Nephron (organoid): ENCODE measurements around the gene GGTLC1.
"Not testable (repeated sequence)": the region's sequence is repeated elsewhere in the genome, so short reads cannot be mapped to it uniquely, and the experiment has no call there.

Source experiments
- H3K27ac Mint-ChIP-seq, 3 experiments: 2 replicates each; pipeline ENCODE4 v1.8.0; 2020; ENCODE audit warnings: mixed read lengths in 3 of 3, mild to moderate bottlenecking in 2 of 3, moderate library complexity in 1 of 3
- H3K27me3 Mint-ChIP-seq: 2 replicates; pipeline ENCODE4 v1.8.0; 2021; ENCODE audit warnings: low read depth, mild to moderate bottlenecking, moderate library complexity, mixed read lengths
- H3K36me3 Mint-ChIP-seq: 2 replicates; pipeline ENCODE4 v1.8.0; 2020; ENCODE audit warnings: low read depth, mixed read lengths
- H3K4me1 Mint-ChIP-seq: 2 replicates; pipeline ENCODE4 v1.8.0; 2020; ENCODE audit warnings: mixed read lengths
- H3K4me3 Mint-ChIP-seq, 3 experiments: 2 replicates each; pipeline ENCODE4 v1.8.0; 2020; ENCODE audit warnings: mild to moderate bottlenecking in 3 of 3, mixed read lengths in 3 of 3, moderate library complexity in 2 of 3
- H3K9me3 Mint-ChIP-seq: 2 replicates; pipeline ENCODE4 v1.8.0; 2020; ENCODE audit warnings: mixed read lengths
- CTCF ChIP-seq, 3 experiments: fragments of 200-600 bp; sonication (generic); IDR thresholded peaks; one replicate each; pipeline ENCODE4 v1.5.0; 2021; ENCODE audit warnings: antibody characterized with exemption in 3 of 3; ENCODE audit not compliant: unreplicated experiment in 3 of 3

The GGTLC1 gene

GRCh38 chr20:23985066-23985789 is 3.4 kb downstream of the GGTLC1 start:
- not testable (repeated sequence) for H3K9me3 Mint-ChIP-seq, H3K27ac Mint-ChIP-seq, H3K27me3 Mint-ChIP-seq, H3K36me3 Mint-ChIP-seq, H3K4me3 Mint-ChIP-seq
- peaks cover 21% of the 10 kb centered on the region for H3K4me1 Mint-ChIP-seq

- peak; percentile 28 to 30 (median 28) for TF ChIP-seq CTCF (IDR thresholded peaks at IDR 0.05; ENCODE audit: unreplicated experiment in 3 of 3)
- not testable (repeated sequence) for H3K27me3 Mint-ChIP-seq, H3K36me3 Mint-ChIP-seq, H3K4me3 Mint-ChIP-seq, H3K9me3 Mint-ChIP-seq
- Mint-ChIP-seq H3K4me1 (peaks cover 26% of the 10 kb centered on the region), H3K27ac (peak overlapping the region in 2 of 3 experiments; percentile 11 to 58)
Measured at GRCh38 chr20:23984476-23985023, 4.0 kb downstream of the GGTLC1 start.

GRCh38 chr20:23982112-23983018 is 6.2 kb downstream of the GGTLC1 start:
- not testable (repeated sequence) for H3K4me3 Mint-ChIP-seq, H3K9me3 Mint-ChIP-seq

GRCh38 chr20:23981526-23981925 is 7.1 kb downstream of the GGTLC1 start:
- not testable (repeated sequence) for H3K36me3 Mint-ChIP-seq, H3K4me3 Mint-ChIP-seq, H3K27me3 Mint-ChIP-seq, H3K9me3 Mint-ChIP-seq
- Mint-ChIP-seq H3K4me1 (peaks cover 30% of the 10 kb centered on the region), H3K27ac (peak overlapping the region; percentile 92 to 97 (median 96))

More at GRCh38 chr20:23982112-23983018, 6.2 kb downstream of the GGTLC1 start:
- H3K36me3 Mint-ChIP-seq, H3K27me3 Mint-ChIP-seq: not testable (repeated sequence)
- peaks cover 30% of the 10 kb centered on the region for H3K4me1 Mint-ChIP-seq
- H3K27ac Mint-ChIP-seq: peak overlapping the region; percentile 96 to 97 (median 97)

- not testable (repeated sequence) for H3K27me3 Mint-ChIP-seq, H3K9me3 Mint-ChIP-seq, H3K36me3 Mint-ChIP-seq
- Mint-ChIP-seq H3K4me3 (peak overlapping the region; percentile 27 to 70 (median 65)), H3K27ac (peak overlapping the region; percentile 83 to 92 (median 91)), H3K4me1 (peaks cover 30% of the 10 kb centered on the region)
Measured at GRCh38 chr20:23981014-23981413, 7.6 kb downstream of the GGTLC1 start.

GRCh38 chr20:23979899-23980811 is 8.4 kb downstream of the GGTLC1 start:
- H3K36me3 Mint-ChIP-seq: not testable (repeated sequence)

GRCh38 chr20:23979380-23979779 is 9.2 kb downstream of the GGTLC1 start:
- H3K27me3 Mint-ChIP-seq, H3K4me3 Mint-ChIP-seq, H3K36me3 Mint-ChIP-seq, H3K9me3 Mint-ChIP-seq: not testable (repeated sequence)
- peaks cover 30% of the 10 kb centered on the region for H3K4me1 Mint-ChIP-seq
- peak overlapping the region in 1 of 3 experiments; percentile 19 for H3K27ac Mint-ChIP-seq

More at GRCh38 chr20:23979899-23980811, 8.4 kb downstream of the GGTLC1 start:
- H3K27me3 Mint-ChIP-seq, H3K9me3 Mint-ChIP-seq: not testable (repeated sequence)
- peak overlapping the region; percentile 27 to 70 (median 65) for H3K4me3 Mint-ChIP-seq
- H3K4me1 Mint-ChIP-seq: peaks cover 30% of the 10 kb centered on the region
- peak overlapping the region; percentile 83 to 92 (median 91) for H3K27ac Mint-ChIP-seq

- peak; percentile 32 to 53 (median 36) for TF ChIP-seq CTCF (IDR thresholded peaks at IDR 0.05; ENCODE audit: unreplicated experiment in 3 of 3)
- H3K9me3 Mint-ChIP-seq, H3K27me3 Mint-ChIP-seq, H3K36me3 Mint-ChIP-seq: not testable (repeated sequence)
- Mint-ChIP-seq H3K27ac (peak overlapping the region in 2 of 3 experiments; percentile 60 to 74), H3K4me3 (peak overlapping the region in 2 of 3 experiments; percentile 32 to 44), H3K4me1 (peaks cover 30% of the 10 kb centered on the region)
Measured at GRCh38 chr20:23978457-23978856, 10.1 kb downstream of the GGTLC1 start.
